HEK293 (cell line): Measurements from ENCODE around the gene FUT4.

Source experiments
- CTCF ChIA-PET: fragments of 350-600 bp; formaldehyde crosslinking; extraction: SDS; loops from one replicate; lab custom pipeline; 2021; ENCODE audit warnings: antibody characterized with exemption; lab: Yijun Ruan, JAX
- POLR2A ChIA-PET: fragments of 300-600 bp; formaldehyde crosslinking; extraction: SDS; loops from one replicate; lab custom pipeline; 2020; ENCODE audit warnings: antibody characterized with exemption, inconsistent platforms; lab: Yijun Ruan, JAX
- H3K27ac ChIP-seq: fragments of 200-500 bp; sonication (Bioruptor generic); 2 replicates; pipeline ENCODE4 v1.5.1; 2014; ENCODE audit warnings: low read depth, low read length, control low read depth, inconsistent platforms; ENCODE audit errors: extremely low read depth
- H3K36me3 ChIP-seq, 2 experiments: fragments of 200-500 bp in 1 of 2; sonication (Bioruptor generic) in 1 of 2; 1 replicate in 1 of 2; 2 replicates in 1 of 2; pipeline ENCODE4 v1.5.1; 2014 to 2017; ENCODE audit warnings: inconsistent platforms in 2 of 2, low read length in 2 of 2; ENCODE audit not compliant: control insufficient read depth in 2 of 2, insufficient read depth in 1 of 2
- H3K4me1 ChIP-seq: fragments of 200-500 bp; sonication (Bioruptor generic); 2 replicates; pipeline ENCODE4 v1.5.1; 2014; ENCODE audit warnings: mild to moderate bottlenecking, low read length, inconsistent platforms; ENCODE audit not compliant: control insufficient read depth, insufficient read depth
- H3K4me3 ChIP-seq: 2 replicates; pipeline ENCODE4 v1.5.1; 2011; ENCODE audit warnings: low read depth, mild to moderate bottlenecking, control low read depth, low read length, moderate library complexity
- H3K9me3 ChIP-seq: fragments of 200-500 bp; sonication (Bioruptor generic); 2 replicates; pipeline ENCODE4 v1.5.1; 2014; ENCODE audit warnings: low read depth, low read length, inconsistent platforms; ENCODE audit not compliant: control insufficient read depth, insufficient read depth
- HOXC10 ChIP-seq: sonication (generic); formaldehyde crosslinking; IDR thresholded peaks from 2 replicates; pipeline ENCODE4 v1.8.1; 2023; ENCODE audit warnings: mild to moderate bottlenecking, missing genetic modification reagents
- KLF1 ChIP-seq: fragments of 450-650 bp; formaldehyde crosslinking; IDR thresholded peaks from 2 replicates; pipeline ENCODE4 v1.5.1; 2016; ENCODE audit warnings: missing biosample characterization, missing genetic modification characterization
- SALL2 ChIP-seq: fragments of 450-650 bp; formaldehyde crosslinking; IDR thresholded peaks from 2 replicates; pipeline ENCODE4 v1.5.0; 2017; ENCODE audit warnings: missing biosample characterization, mild to moderate bottlenecking, missing genetic modification characterization, borderline replicate concordance
- SETDB1 ChIP-seq: IDR thresholded peaks from one replicate; pipeline ENCODE4 v1.6.1; 2017; ENCODE audit warnings: mild to moderate bottlenecking, low read length, moderate library complexity, mixed read lengths; ENCODE audit not compliant: insufficient read length
- ZBTB17 ChIP-seq: fragments of 450-650 bp; formaldehyde crosslinking; IDR thresholded peaks from 2 replicates; pipeline ENCODE4 v1.5.1; 2016; ENCODE audit warnings: missing biosample characterization, missing genetic modification characterization
- ZEB2 ChIP-seq: fragments of 450-650 bp; formaldehyde crosslinking; IDR thresholded peaks from 2 replicates; pipeline ENCODE4 v1.5.1; 2016; ENCODE audit warnings: missing biosample characterization, missing genetic modification characterization
- ZFHX2 ChIP-seq: fragments of 450-650 bp; formaldehyde crosslinking; conservative IDR thresholded peaks from 2 replicates; pipeline ENCODE4 v1.5.1; 2016; ENCODE audit warnings: missing biosample characterization, missing genetic modification characterization
- ZNF37A ChIP-seq: fragments of 450-650 bp; IDR thresholded peaks from 2 replicates; pipeline ENCODE4 v1.5.1; 2018; ENCODE audit warnings: missing biosample characterization, missing genetic modification characterization
- ZNF510 ChIP-seq: fragments of 450-650 bp; formaldehyde crosslinking; IDR thresholded peaks from 2 replicates; pipeline ENCODE4 v1.5.1; 2018; ENCODE audit warnings: mild to moderate bottlenecking, missing genetic modification characterization, missing biosample characterization; ENCODE audit not compliant: insufficient replicate concordance
- ZNF600 ChIP-seq: fragments of 450-650 bp; formaldehyde crosslinking; IDR thresholded peaks from 2 replicates; pipeline ENCODE4 v1.5.1; 2016; ENCODE audit warnings: missing biosample characterization, missing genetic modification characterization
- ZNF677 ChIP-seq: fragments of 450-650 bp; IDR thresholded peaks from 2 replicates; pipeline ENCODE4 v1.5.0; 2018; ENCODE audit warnings: missing biosample characterization, mild to moderate bottlenecking, missing genetic modification characterization, moderate library complexity
- ZNF768 ChIP-seq: fragments of 450-650 bp; formaldehyde crosslinking; IDR thresholded peaks from 2 replicates; pipeline ENCODE4 v1.5.1; 2018; ENCODE audit warnings: missing biosample characterization, mild to moderate bottlenecking, missing genetic modification characterization
- ZSCAN23 ChIP-seq: fragments of 450-650 bp; formaldehyde crosslinking; IDR thresholded peaks from 2 replicates; pipeline ENCODE4 v1.5.1; 2016; ENCODE audit warnings: missing biosample characterization, missing genetic modification characterization
- ZSCAN5A ChIP-seq: fragments of 450-650 bp; formaldehyde crosslinking; IDR thresholded peaks from 2 replicates; pipeline ENCODE4 v1.5.1; 2016; ENCODE audit warnings: missing biosample characterization, missing genetic modification characterization
- TF ChIP-seq, protein P1 (sequence below): fragments of 450-650 bp; IDR thresholded peaks from 2 replicates; pipeline ENCODE4 v1.5.1; 2018; ENCODE audit warnings: missing biosample characterization, missing genetic modification characterization

Gene FUT4

DNA sequence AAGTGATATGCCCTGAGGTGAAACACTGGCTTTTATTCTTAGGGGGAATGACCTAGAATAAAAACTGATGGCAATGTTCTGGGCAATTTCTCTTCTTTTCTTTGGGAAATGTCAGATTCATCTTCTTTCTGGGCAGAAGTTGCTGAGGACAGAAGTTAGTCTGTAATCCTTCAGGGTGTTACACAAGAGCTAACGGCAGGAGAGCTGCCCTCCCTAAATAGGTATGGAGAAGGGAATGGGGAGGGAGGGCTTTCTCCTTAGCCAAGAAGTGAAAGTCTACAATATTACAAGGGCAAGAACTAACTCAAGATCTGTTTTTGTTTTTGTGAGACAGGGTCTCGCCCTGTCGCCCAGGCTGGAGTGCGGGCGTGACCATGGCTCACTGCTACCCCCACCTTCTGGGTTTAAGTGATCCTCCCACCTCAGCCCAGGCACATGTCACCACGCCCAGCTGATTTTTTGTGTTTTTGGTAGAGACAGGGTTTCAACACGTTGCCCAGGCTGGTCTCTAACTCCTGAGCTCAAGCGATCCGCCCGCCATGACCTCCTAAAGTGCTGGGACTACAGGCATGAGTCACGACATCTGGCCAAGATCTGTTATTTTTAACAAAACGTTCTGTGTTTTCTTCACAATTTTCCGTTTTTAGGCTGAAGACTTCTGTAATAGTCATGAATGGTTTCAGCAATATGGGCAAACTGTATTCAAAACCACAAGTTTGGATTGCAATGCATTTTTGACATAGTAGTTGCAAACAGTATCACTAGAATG, 30.7 kb downstream of the FUT4 start:
- Histone ChIP-seq H3K9me3 (no peaks in the 10 kb centered on the region), H3K4me1 (no peaks in the 10 kb centered on the region), H3K27ac (no peak overlapping the region), H3K36me3 (no peaks in the 10 kb centered on the region)
- POLR2A ChIA-PET, result no interaction called here
- TF ChIP-seq ZNF768 (tag by site-specific recombination) (no peak), KLF1 (tag by site-specific recombination) (peak; percentile 36; the same call in 1 of the 2 replicates)
- TF ChIP-seq, all 188 proteins: peak for 1
- H3K4me3 ChIP-seq, result no peak overlapping the region
- CTCF ChIA-PET, result no interaction called here

DNA sequence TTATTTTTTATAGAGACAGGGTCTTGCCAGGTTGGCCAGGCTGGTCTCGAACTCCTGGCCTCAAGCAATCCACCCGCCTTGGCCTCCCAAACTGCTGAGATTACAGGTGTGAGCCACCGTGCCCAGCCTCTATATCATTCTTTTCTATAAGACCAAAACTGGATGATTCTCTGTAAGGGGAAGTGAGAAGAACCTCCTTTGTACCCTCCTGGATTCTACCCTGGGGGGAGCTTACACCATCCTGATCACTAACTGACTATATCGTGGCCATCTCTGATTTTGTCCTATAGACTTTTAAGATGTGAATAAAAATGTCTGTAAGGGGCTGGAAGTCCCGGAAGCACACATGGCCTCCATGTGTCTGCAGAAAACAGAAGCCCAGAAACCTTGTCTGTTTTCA, 32.6 kb downstream of the FUT4 start:
- CTCF ChIA-PET, result no interaction called here
- TF ChIP-seq ZFHX2 (tag by site-specific recombination) (no peak), ZNF677 (no peak), ZNF37A (tag by site-specific recombination) (no peak), ZSCAN5A (tag by site-specific recombination) (no peak), ZSCAN23 (tag by site-specific recombination) (no peak), ZEB2 (no peak), SALL2 (tag by site-specific recombination) (no peak)
- TF ChIP-seq, protein P1, sequence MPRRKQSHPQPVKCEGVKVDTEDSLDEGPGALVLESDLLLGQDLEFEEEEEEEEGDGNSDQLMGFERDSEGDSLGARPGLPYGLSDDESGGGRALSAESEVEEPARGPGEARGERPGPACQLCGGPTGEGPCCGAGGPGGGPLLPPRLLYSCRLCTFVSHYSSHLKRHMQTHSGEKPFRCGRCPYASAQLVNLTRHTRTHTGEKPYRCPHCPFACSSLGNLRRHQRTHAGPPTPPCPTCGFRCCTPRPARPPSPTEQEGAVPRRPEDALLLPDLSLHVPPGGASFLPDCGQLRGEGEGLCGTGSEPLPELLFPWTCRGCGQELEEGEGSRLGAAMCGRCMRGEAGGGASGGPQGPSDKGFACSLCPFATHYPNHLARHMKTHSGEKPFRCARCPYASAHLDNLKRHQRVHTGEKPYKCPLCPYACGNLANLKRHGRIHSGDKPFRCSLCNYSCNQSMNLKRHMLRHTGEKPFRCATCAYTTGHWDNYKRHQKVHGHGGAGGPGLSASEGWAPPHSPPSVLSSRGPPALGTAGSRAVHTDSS (tag by site-specific recombination), result no peak

DNA sequence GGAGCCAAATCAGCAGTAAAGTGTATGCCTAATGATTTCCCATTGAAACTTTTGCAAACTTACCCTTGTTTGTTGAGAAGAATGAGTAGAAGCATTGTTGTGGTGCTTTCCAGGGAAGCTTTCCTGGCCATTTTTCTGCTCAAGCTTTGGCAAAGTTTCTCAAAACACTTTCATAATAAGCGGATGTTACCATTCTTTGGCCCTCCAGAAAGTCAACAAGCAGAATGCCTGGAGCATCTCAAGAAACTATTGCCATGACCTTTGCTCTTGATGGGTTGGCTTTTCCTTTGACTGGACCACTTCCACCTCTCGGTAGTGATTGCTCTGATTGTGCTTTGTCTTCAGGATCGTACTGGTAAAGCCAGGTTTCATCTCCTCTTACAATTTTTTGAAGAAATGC, 34.1 kb downstream of the FUT4 start:
- CTCF ChIA-PET, result no interaction called here
- no peaks in the 10 kb centered on the region for H3K36me3 ChIP-seq
- POLR2A ChIA-PET, result no interaction called here
- TF ChIP-seq HOXC10 (CRISPR knock-in tag) (no peak), ZBTB17 (tag by site-specific recombination) (no peak), SETDB1 (no peak), ZNF510 (tag by site-specific recombination) (no peak), ZNF600 (no peak)
- TF ChIP-seq, all 188 proteins: peak for 0
- Histone ChIP-seq H3K27ac (no peak overlapping the region), H3K9me3 (no peaks in the 10 kb centered on the region), H3K4me1 (no peaks in the 10 kb centered on the region), H3K4me3 (no peak overlapping the region)

More for the DNA sequence above, 32.6 kb downstream of the FUT4 start:
- H3K4me1 ChIP-seq, result no peaks in the 10 kb centered on the region
- no peak overlapping the region for H3K27ac ChIP-seq
- H3K36me3 ChIP-seq, result no peaks in the 10 kb centered on the region
- POLR2A ChIA-PET, result no interaction called here
- H3K9me3 ChIP-seq, result no peaks in the 10 kb centered on the region
- no peak overlapping the region for H3K4me3 ChIP-seq

DNA sequence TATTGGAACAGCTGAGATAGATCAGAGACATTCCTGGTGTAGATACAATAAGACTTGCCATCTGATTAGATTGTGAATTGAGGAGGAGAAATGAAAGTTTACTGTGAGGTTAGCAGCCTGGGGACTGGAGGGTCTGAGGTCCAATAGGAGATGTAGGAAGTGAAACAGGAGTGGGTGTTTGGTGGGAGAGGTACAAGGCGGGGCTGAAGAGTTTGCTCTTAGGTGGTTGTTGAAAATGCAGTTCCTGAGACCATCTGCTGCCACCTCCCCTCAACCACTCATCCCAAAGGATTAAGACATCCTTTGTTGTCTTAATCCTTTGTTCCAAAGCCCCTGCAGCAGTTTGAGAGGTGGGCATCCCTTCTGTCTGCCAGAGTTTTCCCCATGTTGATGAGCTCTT, 38.2 kb downstream of the FUT4 start:
- Histone ChIP-seq H3K9me3 (no peaks in the 10 kb centered on the region), H3K4me3 (no peak overlapping the region), H3K27ac (no peak overlapping the region)
- TF ChIP-seq ZFHX2 (tag by site-specific recombination) (peak; percentile 27; the same call in 1 of the 2 replicates), ZSCAN23 (tag by site-specific recombination) (no peak)
- TF ChIP-seq, all 188 proteins: peak for 1
- ChIA-PET CTCF (no interaction called here), POLR2A (no interaction called here)
- Histone ChIP-seq H3K4me1 (no peaks in the 10 kb centered on the region), H3K36me3 (no peaks in the 10 kb centered on the region)
